Endothelial cell (in vitro differentiated cells): ENCODE results near the gene RASSF10. TPM values are rescaled to one million over a fixed set of nuclear protein-coding genes. Genes with fewer than 3 reads are reported as not detected.

ENCODE experiments used
- DNase-seq: peaks from one replicate; pipeline ENCODE4 v3.0.0; 2021; ENCODE audit warnings: low spot score
- H3K27ac Mint-ChIP-seq: one replicate; pipeline ENCODE4 v1.8.0; 2021; ENCODE audit warnings: mixed read lengths, inconsistent platforms; ENCODE audit not compliant: unreplicated experiment
- H3K27me3 Mint-ChIP-seq: one replicate; pipeline ENCODE4 v1.8.0; 2021; ENCODE audit warnings: mild to moderate bottlenecking, moderate library complexity, mixed read lengths, inconsistent platforms; ENCODE audit not compliant: unreplicated experiment
- H3K36me3 Mint-ChIP-seq: one replicate; pipeline ENCODE4 v1.8.0; 2021; ENCODE audit warnings: mild to moderate bottlenecking, low read depth, mixed read lengths, inconsistent platforms; ENCODE audit not compliant: unreplicated experiment
- H3K4me1 Mint-ChIP-seq: one replicate; pipeline ENCODE4 v1.8.0; 2021; ENCODE audit warnings: mild to moderate bottlenecking, mixed read lengths, inconsistent platforms; ENCODE audit not compliant: unreplicated experiment
- H3K4me3 Mint-ChIP-seq: one replicate; pipeline ENCODE4 v1.8.0; 2021; ENCODE audit warnings: mild to moderate bottlenecking, mixed read lengths, inconsistent platforms; ENCODE audit not compliant: unreplicated experiment
- H3K9me3 Mint-ChIP-seq: one replicate; pipeline ENCODE4 v1.8.0; 2021; ENCODE audit warnings: mixed read lengths, inconsistent platforms; ENCODE audit not compliant: unreplicated experiment
- total RNA-seq: library from RNA; stranded (reverse); fragmentation: NEBNext Ultra II Directional; extraction: Animal tissue kit (Norgen Biotek cat#: 25700); gene quantifications from one replicate; pipeline ENCODE4 v1.2.1, GENCODE V29; 2021; ENCODE audit not compliant: unreplicated experiment
- TF ChIP-seq, protein P1 (sequence below): fragments of 200-600 bp; sonication (generic); IDR thresholded peaks from one replicate; pipeline ENCODE4 v1.5.0; 2021; ENCODE audit warnings: antibody characterized with exemption; ENCODE audit not compliant: unreplicated experiment

Gene RASSF10
- total RNA-seq, 1 donor from 2014 or later: 17.5 TPM

DNA sequence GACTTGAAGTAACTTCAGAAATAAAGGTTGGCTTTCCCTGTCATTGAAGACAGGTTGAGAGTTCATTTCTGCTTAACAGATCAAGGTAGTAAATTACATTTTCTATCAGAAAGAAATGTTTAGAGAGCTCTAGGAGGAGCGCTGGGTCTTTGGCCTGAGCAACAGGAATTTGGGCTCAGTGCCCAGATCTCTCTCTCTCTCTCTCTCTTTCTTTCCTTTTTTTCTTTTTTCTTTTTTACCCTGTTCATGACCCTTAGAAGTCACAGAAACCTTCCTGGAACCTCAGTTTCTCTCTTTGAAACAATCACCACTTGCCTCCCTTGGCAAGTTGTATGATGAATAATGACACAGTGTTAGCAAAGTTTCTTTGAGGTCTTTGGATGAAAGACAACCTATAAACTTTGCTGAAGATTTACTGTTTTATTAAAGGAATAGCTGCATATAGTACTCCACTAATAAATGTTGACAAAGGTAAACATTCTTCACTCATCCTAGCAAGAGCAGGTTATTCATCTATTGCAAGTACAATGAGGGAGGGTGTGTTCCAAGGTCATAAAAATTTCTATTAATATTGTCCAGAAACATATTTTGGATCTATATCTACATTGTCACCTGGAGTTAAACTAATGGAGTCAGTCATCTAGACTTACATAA, 35.5 kb upstream of the RASSF10 start:
- H3K27ac Mint-ChIP-seq: no peak overlapping the region
- H3K4me1 Mint-ChIP-seq: peaks cover 7% of the 10 kb centered on the region
- H3K4me3 Mint-ChIP-seq: no peak overlapping the region
- H3K36me3 Mint-ChIP-seq: no peaks in the 10 kb centered on the region
- TF ChIP-seq, protein P1, sequence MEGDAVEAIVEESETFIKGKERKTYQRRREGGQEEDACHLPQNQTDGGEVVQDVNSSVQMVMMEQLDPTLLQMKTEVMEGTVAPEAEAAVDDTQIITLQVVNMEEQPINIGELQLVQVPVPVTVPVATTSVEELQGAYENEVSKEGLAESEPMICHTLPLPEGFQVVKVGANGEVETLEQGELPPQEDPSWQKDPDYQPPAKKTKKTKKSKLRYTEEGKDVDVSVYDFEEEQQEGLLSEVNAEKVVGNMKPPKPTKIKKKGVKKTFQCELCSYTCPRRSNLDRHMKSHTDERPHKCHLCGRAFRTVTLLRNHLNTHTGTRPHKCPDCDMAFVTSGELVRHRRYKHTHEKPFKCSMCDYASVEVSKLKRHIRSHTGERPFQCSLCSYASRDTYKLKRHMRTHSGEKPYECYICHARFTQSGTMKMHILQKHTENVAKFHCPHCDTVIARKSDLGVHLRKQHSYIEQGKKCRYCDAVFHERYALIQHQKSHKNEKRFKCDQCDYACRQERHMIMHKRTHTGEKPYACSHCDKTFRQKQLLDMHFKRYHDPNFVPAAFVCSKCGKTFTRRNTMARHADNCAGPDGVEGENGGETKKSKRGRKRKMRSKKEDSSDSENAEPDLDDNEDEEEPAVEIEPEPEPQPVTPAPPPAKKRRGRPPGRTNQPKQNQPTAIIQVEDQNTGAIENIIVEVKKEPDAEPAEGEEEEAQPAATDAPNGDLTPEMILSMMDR: no peak
- DNase-seq: no peak
- H3K9me3 Mint-ChIP-seq: no peaks in the 10 kb centered on the region
- H3K27me3 Mint-ChIP-seq: no peaks in the 10 kb centered on the region

DNA sequence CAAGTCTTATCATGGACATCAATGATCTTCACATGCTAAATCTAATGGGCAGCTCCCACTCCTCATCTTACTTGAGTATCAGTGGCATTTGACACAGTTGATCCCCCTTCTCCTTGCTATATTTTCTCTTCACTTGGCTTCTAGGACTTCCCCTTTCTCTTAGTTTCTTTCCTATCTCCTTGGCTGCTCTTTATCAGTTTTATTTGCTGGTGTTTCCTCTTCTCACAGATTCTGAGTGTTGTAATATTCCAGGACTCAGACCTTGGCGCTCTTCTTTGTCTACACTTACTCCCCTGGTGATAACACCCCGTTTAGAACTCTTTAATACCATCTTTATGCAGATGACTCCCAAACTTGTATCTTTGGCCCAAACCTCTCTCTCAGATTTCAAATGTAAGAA, 33.9 kb upstream of the RASSF10 start:
- no peaks in the 10 kb centered on the region for H3K36me3 Mint-ChIP-seq
- H3K27me3 Mint-ChIP-seq: peaks cover 1% of the 10 kb centered on the region
- no peak for DNase-seq
- H3K4me3 Mint-ChIP-seq: no peak overlapping the region
- no peak overlapping the region for H3K27ac Mint-ChIP-seq
- peaks cover 21% of the 10 kb centered on the region for H3K4me1 Mint-ChIP-seq
- no peaks in the 10 kb centered on the region for H3K9me3 Mint-ChIP-seq
- TF ChIP-seq, protein P1: no peak

DNA sequence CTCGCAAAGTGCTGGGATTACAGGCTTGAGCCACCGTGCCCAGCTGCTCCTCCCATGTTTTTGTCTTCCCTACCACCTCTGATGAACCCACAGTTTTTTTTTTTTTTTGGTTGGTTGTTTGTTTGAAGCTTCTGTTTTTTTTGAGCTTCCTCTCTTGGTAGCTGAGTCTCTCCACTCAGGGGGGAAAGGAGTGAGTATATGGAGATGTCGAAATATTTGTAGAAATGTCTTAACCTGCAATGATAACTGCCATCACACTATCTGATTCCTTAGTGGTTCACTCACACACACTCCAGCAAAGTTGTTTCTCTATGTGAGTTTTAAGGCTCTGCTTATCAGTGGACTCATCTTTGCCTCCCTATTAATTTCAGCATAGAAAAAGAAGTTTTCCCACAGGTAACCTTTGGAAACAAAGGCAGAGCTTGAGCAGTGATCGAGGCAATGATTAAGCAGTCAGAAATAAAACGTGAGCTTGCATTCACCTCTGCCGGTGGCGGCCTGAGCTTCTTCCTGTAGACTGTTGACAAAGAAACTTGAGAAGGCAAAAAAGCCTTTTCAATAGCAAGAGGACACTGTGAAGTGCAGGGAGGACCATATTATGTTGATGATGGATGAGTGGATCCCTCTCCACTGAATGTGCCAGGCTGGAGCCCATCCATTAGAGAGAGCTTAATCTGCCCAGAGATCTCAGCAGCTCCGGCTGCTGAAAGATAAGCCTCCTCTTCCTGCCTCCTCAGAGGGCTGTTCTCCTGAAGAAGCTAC, 29.0 kb upstream of the RASSF10 start:
- peak; percentile 6 for DNase-seq

DNA sequence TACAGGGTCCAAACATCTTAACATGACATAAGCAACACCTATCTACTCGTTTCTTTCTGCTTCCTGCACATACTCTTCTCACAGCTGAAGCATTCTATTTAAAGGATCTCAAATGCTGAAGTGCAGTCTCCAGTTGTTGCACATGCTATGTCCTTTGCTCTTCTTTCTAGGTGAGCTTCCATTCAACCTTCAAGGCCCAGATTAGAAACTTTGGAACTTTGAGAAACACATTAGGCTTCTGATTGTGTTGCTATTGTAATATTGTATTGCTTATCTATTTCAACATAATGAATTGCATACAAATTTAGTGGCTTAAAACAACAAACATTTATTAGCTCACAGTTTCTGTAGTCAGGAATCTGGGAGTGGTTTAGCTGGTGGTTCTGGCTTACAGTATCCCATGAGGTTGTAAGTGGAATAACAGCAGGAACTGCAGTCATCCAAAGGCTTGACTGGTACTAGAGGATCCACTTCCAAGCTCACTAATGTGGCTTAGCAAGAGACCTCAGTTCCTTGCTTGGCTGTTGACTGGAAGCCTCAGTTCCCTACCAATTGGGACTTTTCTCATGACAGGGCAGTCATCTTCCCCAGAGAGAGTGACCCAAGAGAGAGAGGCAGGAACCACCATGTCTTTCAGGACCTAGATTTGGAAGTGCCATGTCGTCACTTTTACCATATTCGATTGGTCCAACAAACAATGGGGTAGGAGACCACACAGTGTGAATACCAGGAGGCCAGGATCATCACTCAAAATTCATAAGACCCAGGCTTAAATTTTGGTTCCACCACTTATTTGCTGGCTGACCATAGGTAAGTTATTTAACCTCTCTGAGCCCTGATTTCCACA, 27.2 kb upstream of the RASSF10 start:
- Mint-ChIP-seq H3K9me3 (no peaks in the 10 kb centered on the region), H3K4me3 (no peak overlapping the region), H3K27me3 (peaks cover 5% of the 10 kb centered on the region), H3K36me3 (no peaks in the 10 kb centered on the region), H3K27ac (no peak overlapping the region), H3K4me1 (peaks cover 48% of the 10 kb centered on the region)
- TF ChIP-seq, protein P1: no peak
- DNase-seq: no peak

More for the DNA sequence above, 29.0 kb upstream of the RASSF10 start:
- no peak overlapping the region for H3K4me3 Mint-ChIP-seq
- H3K27me3 Mint-ChIP-seq: peaks cover 2% of the 10 kb centered on the region
- TF ChIP-seq, protein P1: no peak
- H3K9me3 Mint-ChIP-seq: no peaks in the 10 kb centered on the region
- H3K36me3 Mint-ChIP-seq: no peaks in the 10 kb centered on the region
- H3K27ac Mint-ChIP-seq: no peak overlapping the region
- H3K4me1 Mint-ChIP-seq: peaks cover 41% of the 10 kb centered on the region
